Prostate gland (tissue), 2 donors: ENCODE results near the gene ICAM3.

Experiments
- POLR2A ChIP-seq: fragments of 450-650 bp; IDR thresholded peaks from one replicate; pipeline ENCODE4 v1.6.1; 2016; ENCODE audit warnings: antibody characterized with exemption, mild to moderate bottlenecking
- TF ChIP-seq, protein P1 (sequence below), 4 experiments: fragments of 200-600 bp in 2 of 4; fragments of 450-650 bp in 2 of 4; sonication (generic) in 2 of 4; IDR thresholded peaks; 1 replicate in 3 of 4; 2 replicates in 1 of 4; pipeline ENCODE4 v1.5.1; 2016 to 2019; ENCODE audit warnings: antibody characterized with exemption in 4 of 4, mild to moderate bottlenecking in 2 of 4, moderate library complexity in 2 of 4

DNA sequence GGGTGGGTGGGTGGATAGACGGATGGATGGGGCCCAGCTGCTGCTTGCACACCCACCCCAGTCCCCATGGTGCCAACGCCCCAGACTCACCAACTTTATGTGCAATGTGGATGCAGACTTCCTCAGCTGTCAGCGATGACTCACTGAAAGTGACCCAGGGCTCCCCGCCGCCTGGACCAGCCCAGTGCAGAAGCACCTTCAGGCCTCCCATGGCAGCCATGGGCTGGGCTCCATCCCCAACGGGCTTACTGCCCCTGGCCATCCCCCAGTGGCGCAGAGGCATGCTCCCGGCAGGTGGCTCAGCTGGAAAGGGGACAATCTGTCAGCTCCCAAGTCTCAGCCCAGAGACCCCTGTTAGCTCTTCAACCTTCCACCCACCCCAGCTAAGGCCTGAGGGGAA lies 38.7 kb upstream of the ICAM3 start:
- TF ChIP-seq, protein P1, sequence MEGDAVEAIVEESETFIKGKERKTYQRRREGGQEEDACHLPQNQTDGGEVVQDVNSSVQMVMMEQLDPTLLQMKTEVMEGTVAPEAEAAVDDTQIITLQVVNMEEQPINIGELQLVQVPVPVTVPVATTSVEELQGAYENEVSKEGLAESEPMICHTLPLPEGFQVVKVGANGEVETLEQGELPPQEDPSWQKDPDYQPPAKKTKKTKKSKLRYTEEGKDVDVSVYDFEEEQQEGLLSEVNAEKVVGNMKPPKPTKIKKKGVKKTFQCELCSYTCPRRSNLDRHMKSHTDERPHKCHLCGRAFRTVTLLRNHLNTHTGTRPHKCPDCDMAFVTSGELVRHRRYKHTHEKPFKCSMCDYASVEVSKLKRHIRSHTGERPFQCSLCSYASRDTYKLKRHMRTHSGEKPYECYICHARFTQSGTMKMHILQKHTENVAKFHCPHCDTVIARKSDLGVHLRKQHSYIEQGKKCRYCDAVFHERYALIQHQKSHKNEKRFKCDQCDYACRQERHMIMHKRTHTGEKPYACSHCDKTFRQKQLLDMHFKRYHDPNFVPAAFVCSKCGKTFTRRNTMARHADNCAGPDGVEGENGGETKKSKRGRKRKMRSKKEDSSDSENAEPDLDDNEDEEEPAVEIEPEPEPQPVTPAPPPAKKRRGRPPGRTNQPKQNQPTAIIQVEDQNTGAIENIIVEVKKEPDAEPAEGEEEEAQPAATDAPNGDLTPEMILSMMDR (IDR thresholded peaks at IDR 0.05): no peak
- TF ChIP-seq POLR2A: no peak
